H9 (cell line): ENCODE measurements around the gene SOX30. TPM values are rescaled to one million over a fixed set of nuclear protein-coding genes. Genes with fewer than 3 reads are reported as not detected.

Experiments used
- DNase-seq: peaks from one replicate; pipeline ENCODE4 v3.0.0-alpha.2; 2017
- H2AFZ ChIP-seq: one replicate; pipeline ENCODE4 v1.6.1; 2013; ENCODE audit warnings: mild to moderate bottlenecking, low read length, control low read depth, moderate library complexity
- H2AK5ac ChIP-seq: 2 replicates; pipeline ENCODE4 v1.6.1; 2013; ENCODE audit warnings: low read length, control low read depth, mixed read lengths; ENCODE audit not compliant: insufficient read length
- H2BK120ac ChIP-seq: one replicate; pipeline ENCODE4 v1.6.1; 2013; ENCODE audit warnings: low read depth, mild to moderate bottlenecking, low read length, control low read depth, inconsistent platforms; ENCODE audit not compliant: poor library complexity, severe bottlenecking
- H2BK12ac ChIP-seq: 2 replicates; pipeline ENCODE4 v1.6.1; 2013; ENCODE audit warnings: low read length, control low read depth, mixed read lengths, low read depth; ENCODE audit not compliant: insufficient read length
- H2BK15ac ChIP-seq: 2 replicates; pipeline ENCODE4 v1.6.1; 2013; ENCODE audit warnings: low read depth, low read length, control low read depth
- H2BK20ac ChIP-seq: one replicate; pipeline ENCODE4 v1.6.1; 2013; ENCODE audit warnings: low read depth, mild to moderate bottlenecking, low read length, control low read depth, inconsistent platforms; ENCODE audit not compliant: poor library complexity, severe bottlenecking
- H2BK5ac ChIP-seq: 2 replicates; pipeline ENCODE4 v1.6.1; 2013; ENCODE audit warnings: low read length, control low read depth, mixed read lengths; ENCODE audit not compliant: insufficient read length
- H3K14ac ChIP-seq: 2 replicates; pipeline ENCODE4 v1.6.1; 2013; ENCODE audit warnings: low read length, control low read depth; ENCODE audit not compliant: insufficient read depth
- H3K18ac ChIP-seq: 2 replicates; pipeline ENCODE4 v1.6.1; 2013; ENCODE audit warnings: low read depth, mild to moderate bottlenecking, mixed read lengths, low read length, control low read depth; ENCODE audit not compliant: insufficient read length
- H3K23ac ChIP-seq: 2 replicates; pipeline ENCODE4 v1.6.1; 2013; ENCODE audit warnings: low read length, control low read depth, mixed read lengths, low read depth; ENCODE audit not compliant: insufficient read length
- H3K23me2 ChIP-seq: 2 replicates; pipeline ENCODE4 v1.6.1; 2013; ENCODE audit warnings: low read depth, mild to moderate bottlenecking, mixed read lengths, low read length, control low read depth; ENCODE audit not compliant: insufficient read length, poor library complexity, severe bottlenecking
- H3K27ac ChIP-seq: 2 replicates; pipeline ENCODE4 v1.5.1; 2013; ENCODE audit warnings: low read length, control low read depth, mixed read lengths, low read depth; ENCODE audit not compliant: insufficient read length
- H3K27me3 ChIP-seq: 2 replicates; pipeline ENCODE4 v1.6.1; 2013; ENCODE audit warnings: low read length, control low read depth, inconsistent platforms; ENCODE audit not compliant: insufficient read depth
- H3K4ac ChIP-seq: 2 replicates; pipeline ENCODE4 v1.6.1; 2013; ENCODE audit warnings: low read depth, mild to moderate bottlenecking, control low read depth, inconsistent platforms, low read length, moderate library complexity
- H3K4me1 ChIP-seq: 2 replicates; pipeline ENCODE4 v1.6.1; 2013; ENCODE audit warnings: low read length, control low read depth, inconsistent platforms; ENCODE audit not compliant: insufficient read depth
- H3K4me2 ChIP-seq: 2 replicates; pipeline ENCODE4 v1.6.1; 2013; ENCODE audit warnings: low read length, control low read depth, mixed read lengths; ENCODE audit not compliant: insufficient read length, insufficient read depth
- H3K56ac ChIP-seq: 2 replicates; pipeline ENCODE4 v1.6.1; 2013; ENCODE audit warnings: low read depth, mild to moderate bottlenecking, mixed read lengths, low read length, control low read depth; ENCODE audit not compliant: insufficient read length
- H3K79me1 ChIP-seq: 2 replicates; pipeline ENCODE4 v1.6.1; 2013; ENCODE audit warnings: low read depth, mild to moderate bottlenecking, moderate library complexity, low read length, control low read depth, inconsistent platforms; ENCODE audit not compliant: insufficient read depth, poor library complexity, severe bottlenecking
- H3K79me2 ChIP-seq: 2 replicates; pipeline ENCODE4 v1.6.1; 2013; ENCODE audit warnings: low read length, control low read depth, inconsistent platforms; ENCODE audit not compliant: insufficient read depth
- H3K9ac ChIP-seq: 2 replicates; pipeline ENCODE4 v1.6.1; 2013; ENCODE audit warnings: low read length, control low read depth, mixed read lengths; ENCODE audit not compliant: insufficient read length; ENCODE audit errors: extremely low read depth
- H3K9me3 ChIP-seq: one replicate; pipeline ENCODE4 v1.6.1; 2013; ENCODE audit warnings: low read depth, low read length, inconsistent platforms; ENCODE audit not compliant: control insufficient read depth
- H3T11ph ChIP-seq: one replicate; pipeline ENCODE4 v1.6.1; 2013; ENCODE audit warnings: mild to moderate bottlenecking, low read length, control low read depth, inconsistent platforms
- H4K20me1 ChIP-seq: one replicate; pipeline ENCODE4 v1.6.1; 2013; ENCODE audit not compliant: control insufficient read depth, insufficient read length, insufficient read depth
- H4K5ac ChIP-seq: 2 replicates; pipeline ENCODE4 v1.6.1; 2013; ENCODE audit warnings: low read depth, mild to moderate bottlenecking, mixed read lengths, low read length, control low read depth; ENCODE audit not compliant: insufficient read length
- H4K8ac ChIP-seq: replicated peaks from 2 replicates; pipeline ENCODE4 v1.6.1; 2013; ENCODE audit warnings: low read length, control low read depth, mixed read lengths, low read depth; ENCODE audit not compliant: insufficient read length
- H4K91ac ChIP-seq: 2 replicates; pipeline ENCODE4 v1.6.1; 2013; ENCODE audit warnings: low read depth, mild to moderate bottlenecking, moderate library complexity, mixed read lengths, low read length, control low read depth; ENCODE audit not compliant: insufficient read length
- H3K27ac Mint-ChIP-seq, 3 experiments: 2 replicates in 2 of 3; 3 replicates in 1 of 3; pipeline ENCODE4 v1.8.0; 2020 to 2021; ENCODE audit warnings: mixed read lengths in 3 of 3, mild to moderate bottlenecking in 1 of 3, moderate library complexity in 1 of 3
- H3K27me3 Mint-ChIP-seq: 2 replicates; pipeline ENCODE4 v1.8.0; 2021; ENCODE audit warnings: low read depth, mild to moderate bottlenecking, moderate library complexity, mixed read lengths
- H3K36me3 Mint-ChIP-seq, 3 experiments: 2 replicates in 2 of 3; 3 replicates in 1 of 3; pipeline ENCODE4 v1.8.0; 2020 to 2021; ENCODE audit warnings: low read depth in 3 of 3, mixed read lengths in 3 of 3; ENCODE audit not compliant: insufficient read depth in 1 of 3
- H3K4me1 Mint-ChIP-seq, 2 experiments: 2 replicates each; pipeline ENCODE4 v1.8.0; 2020; ENCODE audit warnings: mixed read lengths in 2 of 2
- H3K4me3 Mint-ChIP-seq, 2 experiments: 2 replicates in 1 of 2; 3 replicates in 1 of 2; pipeline ENCODE4 v1.8.0; 2020 to 2021; ENCODE audit warnings: mild to moderate bottlenecking in 2 of 2, mixed read lengths in 2 of 2, moderate library complexity in 1 of 2
- H3K9me3 Mint-ChIP-seq, 2 experiments: 2 replicates in 1 of 2; 3 replicates in 1 of 2; pipeline ENCODE4 v1.8.0; 2020; ENCODE audit warnings: mild to moderate bottlenecking in 2 of 2, mixed read lengths in 2 of 2, moderate library complexity in 1 of 2
- WGBS: extraction: QIAGEN DNeasy Blood & Tissue Kit; methylation state at CpG from one replicate; pipeline ENCODE4 v1.1.7; 2013; ENCODE audit warnings: missing lambda C conversion rate, low lambda C conversion rate, mixed read lengths; ENCODE audit not compliant: insufficient read length; ENCODE audit errors: extremely low coverage; 5-methylcytosine and 5-hydroxymethylcytosine counted together
- total RNA-seq: library from RNA; stranded (reverse); gene quantifications from 2 replicates; pipeline ENCODE4 v1.2.1, GENCODE V29; 2021
- TF ChIP-seq, protein P1 (sequence below): fragments of 200-600 bp; sonication (generic); conservative IDR thresholded peaks from 3 replicates; pipeline ENCODE4 v1.8.0; 2021; ENCODE audit warnings: antibody characterized with exemption, mild to moderate bottlenecking

Gene SOX30
- total RNA-seq, 1 experiment from 2014 or later, result not detected

DNA sequence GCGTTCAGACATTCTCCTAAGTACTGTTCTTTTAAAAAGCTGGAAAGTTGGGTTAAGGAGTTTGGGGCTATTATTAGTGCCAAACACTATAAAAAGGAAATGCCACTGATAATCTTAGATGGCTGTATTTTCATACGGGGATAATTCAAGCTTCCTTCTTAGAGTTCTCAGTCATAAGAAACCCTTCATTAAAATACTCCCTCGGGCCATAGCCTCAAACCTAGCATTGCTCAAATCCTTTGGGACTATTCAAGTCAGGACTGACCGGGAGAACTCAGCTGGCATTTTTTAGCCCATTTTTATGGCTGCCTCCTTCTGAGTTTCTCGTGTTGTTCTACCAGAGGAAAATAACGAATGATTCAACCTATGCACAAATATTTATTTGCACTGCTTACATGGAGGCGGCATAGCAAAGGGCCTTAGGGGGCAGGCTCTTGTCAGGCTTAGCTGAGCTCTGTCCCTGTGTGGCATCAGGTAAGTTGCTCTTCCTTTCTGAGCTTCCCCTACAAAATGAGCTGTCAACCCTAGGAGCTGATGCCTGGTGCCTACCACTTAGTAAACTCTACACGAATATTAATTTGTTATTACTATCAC is 43.2 kb downstream of the SOX30 start:
- H3K4me1 ChIP-seq, result no peaks in the 10 kb centered on the region
- no peak overlapping the region for H2AFZ ChIP-seq
- H3K14ac ChIP-seq, result no peak overlapping the region
- H3K4ac ChIP-seq, result no peak overlapping the region
- no peak overlapping the region for H3K4me2 ChIP-seq
- Mint-ChIP-seq H3K27me3 (no peaks in the 10 kb centered on the region), H3K4me3 (no peak overlapping the region), H3K27ac (no peak overlapping the region), H3K4me1 (no peaks in the 10 kb centered on the region), H3K9me3 (no peaks in the 10 kb centered on the region), H3K36me3 (no peaks in the 10 kb centered on the region)
- WGBS, result no CpG with 5 or more reads among the region's 8 CpGs
- H2BK5ac ChIP-seq, result no peak overlapping the region
- H3K27ac ChIP-seq, result no peak overlapping the region
- no peak overlapping the region for H4K8ac ChIP-seq
- H2BK120ac ChIP-seq, result no peak overlapping the region
- no peaks in the 10 kb centered on the region for H3K9me3 ChIP-seq
- H2AK5ac ChIP-seq, result no peak overlapping the region
- no peaks in the 10 kb centered on the region for H4K20me1 ChIP-seq
- H3T11ph ChIP-seq, result no peak overlapping the region
- DNase-seq, result no peak
- no peaks in the 10 kb centered on the region for H3K79me1 ChIP-seq
- no peak overlapping the region for H3K23ac ChIP-seq
- no peak overlapping the region for H2BK20ac ChIP-seq
- H2BK15ac ChIP-seq, result no peak overlapping the region
- no peak overlapping the region for H3K18ac ChIP-seq
- no peaks in the 10 kb centered on the region for H3K23me2 ChIP-seq
- H4K91ac ChIP-seq, result no peak overlapping the region
- TF ChIP-seq, protein P1, sequence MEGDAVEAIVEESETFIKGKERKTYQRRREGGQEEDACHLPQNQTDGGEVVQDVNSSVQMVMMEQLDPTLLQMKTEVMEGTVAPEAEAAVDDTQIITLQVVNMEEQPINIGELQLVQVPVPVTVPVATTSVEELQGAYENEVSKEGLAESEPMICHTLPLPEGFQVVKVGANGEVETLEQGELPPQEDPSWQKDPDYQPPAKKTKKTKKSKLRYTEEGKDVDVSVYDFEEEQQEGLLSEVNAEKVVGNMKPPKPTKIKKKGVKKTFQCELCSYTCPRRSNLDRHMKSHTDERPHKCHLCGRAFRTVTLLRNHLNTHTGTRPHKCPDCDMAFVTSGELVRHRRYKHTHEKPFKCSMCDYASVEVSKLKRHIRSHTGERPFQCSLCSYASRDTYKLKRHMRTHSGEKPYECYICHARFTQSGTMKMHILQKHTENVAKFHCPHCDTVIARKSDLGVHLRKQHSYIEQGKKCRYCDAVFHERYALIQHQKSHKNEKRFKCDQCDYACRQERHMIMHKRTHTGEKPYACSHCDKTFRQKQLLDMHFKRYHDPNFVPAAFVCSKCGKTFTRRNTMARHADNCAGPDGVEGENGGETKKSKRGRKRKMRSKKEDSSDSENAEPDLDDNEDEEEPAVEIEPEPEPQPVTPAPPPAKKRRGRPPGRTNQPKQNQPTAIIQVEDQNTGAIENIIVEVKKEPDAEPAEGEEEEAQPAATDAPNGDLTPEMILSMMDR, result no peak
- H2BK12ac ChIP-seq, result no peak overlapping the region
- no peaks in the 10 kb centered on the region for H3K27me3 ChIP-seq
- no peak overlapping the region for H3K56ac ChIP-seq
- no peak overlapping the region for H3K9ac ChIP-seq
- H3K79me2 ChIP-seq, result no peaks in the 10 kb centered on the region
- no peak overlapping the region for H4K5ac ChIP-seq
